ENCODE data around the gene FMOD. TPM values are rescaled to one million over a fixed set of nuclear protein-coding genes. Genes with fewer than 3 reads are reported as not detected.

FMOD gene
- total and polyA plus RNA-seq, 9 donors = 110 to 175 (median 137) TPM

DNA sequence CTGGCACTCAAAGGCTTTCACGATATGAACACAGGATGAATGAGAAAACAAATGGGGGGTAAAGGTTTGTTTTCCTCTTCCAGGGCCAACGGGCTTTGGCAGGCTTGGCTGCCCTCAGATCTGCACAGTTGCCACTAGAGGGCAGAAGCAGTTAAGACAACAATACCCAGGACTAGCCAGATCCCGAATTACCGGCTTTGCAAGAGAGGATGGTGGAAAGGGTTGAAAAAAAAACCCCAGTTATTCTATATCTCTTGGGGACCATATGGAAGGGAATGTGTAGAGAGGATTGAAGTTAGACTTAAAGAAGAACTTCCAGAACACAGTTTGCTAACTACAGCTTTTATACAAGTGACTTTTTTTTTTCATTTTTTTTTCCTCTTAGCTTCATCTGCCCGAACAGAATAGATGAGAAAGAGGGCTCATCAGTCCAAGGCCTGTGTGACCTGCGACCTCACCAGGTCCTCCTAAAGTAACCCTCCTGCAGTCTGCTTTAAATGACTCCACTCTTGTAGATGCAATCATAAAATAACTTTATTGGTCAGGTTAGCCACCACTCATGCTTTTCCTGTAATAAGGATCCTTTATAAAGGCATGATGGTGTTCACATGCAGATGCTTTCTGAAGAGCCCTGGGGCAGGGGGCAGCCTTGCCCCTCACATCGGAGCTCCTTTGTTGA, 10.7 kb downstream of the FMOD start:
- Histone ChIP-seq H3K27ac (peak overlapping the region; percentile 67 to 74), H3K9me3 (no peaks in the 10 kb centered on the region), H3K36me3 (no peaks in the 10 kb centered on the region), H3K4me3 (no peak overlapping the region), H3K4me1 (ENCODE audit: insufficient read depth) (peaks cover 7% of the 10 kb centered on the region), H3K27me3 (no peaks in the 10 kb centered on the region)
- 14 to 22% (median 18%) methylated on average over 7 of the region's 7 CpGs for WGBS, 3 donors
- TF ChIP-seq, protein P1, sequence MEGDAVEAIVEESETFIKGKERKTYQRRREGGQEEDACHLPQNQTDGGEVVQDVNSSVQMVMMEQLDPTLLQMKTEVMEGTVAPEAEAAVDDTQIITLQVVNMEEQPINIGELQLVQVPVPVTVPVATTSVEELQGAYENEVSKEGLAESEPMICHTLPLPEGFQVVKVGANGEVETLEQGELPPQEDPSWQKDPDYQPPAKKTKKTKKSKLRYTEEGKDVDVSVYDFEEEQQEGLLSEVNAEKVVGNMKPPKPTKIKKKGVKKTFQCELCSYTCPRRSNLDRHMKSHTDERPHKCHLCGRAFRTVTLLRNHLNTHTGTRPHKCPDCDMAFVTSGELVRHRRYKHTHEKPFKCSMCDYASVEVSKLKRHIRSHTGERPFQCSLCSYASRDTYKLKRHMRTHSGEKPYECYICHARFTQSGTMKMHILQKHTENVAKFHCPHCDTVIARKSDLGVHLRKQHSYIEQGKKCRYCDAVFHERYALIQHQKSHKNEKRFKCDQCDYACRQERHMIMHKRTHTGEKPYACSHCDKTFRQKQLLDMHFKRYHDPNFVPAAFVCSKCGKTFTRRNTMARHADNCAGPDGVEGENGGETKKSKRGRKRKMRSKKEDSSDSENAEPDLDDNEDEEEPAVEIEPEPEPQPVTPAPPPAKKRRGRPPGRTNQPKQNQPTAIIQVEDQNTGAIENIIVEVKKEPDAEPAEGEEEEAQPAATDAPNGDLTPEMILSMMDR (IDR thresholded peaks at IDR 0.05) = peak; percentile 83 to 92 (median 90)
- TF ChIP-seq POLR2A (IDR thresholded peaks at IDR 0.05) (no peak), EP300 (IDR thresholded peaks at IDR 0.05) (no peak)
- intact Hi-C loops (cut with DNase I) = loop anchor here in 3 of 4 donors (2.0 to 10.0 kb wide), 3 partner anchors 147 to 355 kb away; partner anchors contain the start of gene ATP2B4 (in 1 of the 3)
- peak; percentile 75 to 83 (median 79) for DNase-seq

DNA sequence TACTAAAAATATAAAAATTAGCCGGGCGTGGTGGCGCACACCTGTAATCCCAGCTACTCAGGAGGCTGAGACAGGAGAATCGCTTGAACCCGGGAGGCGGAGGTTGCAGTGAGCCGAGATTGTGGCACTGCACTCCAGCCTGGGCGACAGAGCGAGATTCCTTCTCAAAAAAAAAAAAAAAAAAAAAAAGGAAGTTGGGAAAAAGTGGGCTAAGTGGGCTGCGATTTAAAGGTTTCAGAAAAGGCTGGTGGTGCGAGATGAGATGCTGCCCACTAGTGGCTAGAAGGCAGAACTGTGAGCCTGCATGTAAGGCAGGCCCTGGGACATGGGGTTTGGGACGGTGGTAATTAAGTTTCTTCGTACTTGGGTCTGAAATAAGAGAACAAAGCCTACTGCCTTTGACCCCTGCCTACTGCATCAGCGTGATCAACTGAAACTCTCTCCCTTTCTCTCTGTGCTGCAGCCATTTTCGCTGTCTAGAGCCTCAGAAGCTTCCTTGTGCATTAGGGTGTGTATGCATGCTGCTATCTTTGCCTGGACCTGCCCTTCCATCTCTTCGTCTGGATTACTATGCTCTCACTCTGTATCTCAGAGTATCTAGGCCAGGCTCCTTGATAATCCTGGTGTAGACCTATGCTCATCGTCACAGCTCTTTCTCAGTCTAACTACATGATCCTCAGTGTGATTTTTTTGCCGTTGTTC, 12.4 kb downstream of the FMOD start:
- H3K4me1 ChIP-seq (ENCODE audit: insufficient read depth) = peaks cover 7% of the 10 kb centered on the region
- peak; percentile 59 to 78 (median 67) for DNase-seq
- no peaks in the 10 kb centered on the region for H3K27me3 ChIP-seq
- peak overlapping the region; percentile 67 to 74 for H3K27ac ChIP-seq
- TF ChIP-seq POLR2A (IDR thresholded peaks at IDR 0.05) = no peak
- TF ChIP-seq, protein P1 (IDR thresholded peaks at IDR 0.05) = peak; percentile 75 to 90 (median 84)
- TF ChIP-seq EP300 (IDR thresholded peaks at IDR 0.05) = no peak
- H3K9me3 ChIP-seq = no peaks in the 10 kb centered on the region
- WGBS, 3 donors = 42 to 49% (median 43%) methylated on average over 18 of the region's 18 CpGs
- intact Hi-C loops (cut with DNase I) = loop anchor here in 3 of 4 donors (1.0 to 5.0 kb wide), 3 partner anchors 65 to 66 kb away; no protein-coding TSS in a partner anchor
- H3K36me3 ChIP-seq = no peaks in the 10 kb centered on the region
- H3K4me3 ChIP-seq = no peak overlapping the region

DNA sequence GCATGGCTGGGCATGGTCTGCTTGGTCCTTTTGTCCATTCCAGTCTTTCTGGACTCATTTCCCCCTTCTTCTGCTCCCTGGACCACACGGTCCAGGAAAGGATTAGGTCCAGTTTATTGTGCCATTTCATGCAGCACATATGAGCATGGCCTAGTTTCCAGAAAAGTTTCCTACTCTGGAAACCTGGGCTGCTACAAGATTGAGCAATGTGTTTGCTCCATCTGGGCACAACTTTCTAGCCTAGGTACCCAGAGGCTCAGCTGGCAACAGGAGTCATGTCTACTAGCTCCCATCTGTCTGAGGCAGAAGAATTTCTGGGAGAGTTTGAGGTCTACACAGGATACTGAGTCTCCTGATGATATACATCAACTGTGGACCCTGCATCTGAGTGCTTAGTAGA, 14.8 kb downstream of the FMOD start:
- peak in 1 of 5 donors; percentile 5 for DNase-seq
- Histone ChIP-seq H3K27ac (no peak overlapping the region), H3K9me3 (no peaks in the 10 kb centered on the region), H3K4me3 (no peak overlapping the region), H3K4me1 (ENCODE audit: insufficient read depth) (peaks cover 7% of the 10 kb centered on the region), H3K36me3 (no peaks in the 10 kb centered on the region), H3K27me3 (no peaks in the 10 kb centered on the region)
- intact Hi-C loops (cut with DNase I) = loop anchor here in 1 of 4 donors (5.0 kb wide), 1 partner anchor 64 kb away; no protein-coding TSS in a partner anchor
- TF ChIP-seq EP300 (IDR thresholded peaks at IDR 0.05) = no peak
- TF ChIP-seq POLR2A (IDR thresholded peaks at IDR 0.05) = no peak
- TF ChIP-seq, protein P1 (IDR thresholded peaks at IDR 0.05) = no peak
- WGBS, 3 donors = 57 to 64% (median 60%) methylated on average over 1 of the region's 1 CpG

GRCh38 chr1:203335503-203335902, 15.4 kb downstream of the FMOD start:
- TF ChIP-seq POLR2A (IDR thresholded peaks at IDR 0.05) = no peak
- TF ChIP-seq, protein P1 (IDR thresholded peaks at IDR 0.05) = no peak
- no peak for TF ChIP-seq EP300 (IDR thresholded peaks at IDR 0.05)
- intact Hi-C loops (cut with DNase I) = loop anchor here in 1 of 4 donors (5.0 kb wide), 1 partner anchor 63 kb away; no protein-coding TSS in a partner anchor
- no peaks in the 10 kb centered on the region for H3K9me3 ChIP-seq
- H3K4me3 ChIP-seq = no peak overlapping the region
- 90 to 92% (median 92%) methylated on average over 4 of the region's 4 CpGs for WGBS, 3 donors
- no peak overlapping the region for H3K27ac ChIP-seq
- DNase-seq = peak in 1 of 5 donors; percentile 19
- no peaks in the 10 kb centered on the region for H3K36me3 ChIP-seq
- H3K4me1 ChIP-seq (ENCODE audit: insufficient read depth) = peaks cover 7% of the 10 kb centered on the region
- H3K27me3 ChIP-seq = no peaks in the 10 kb centered on the region
